GM23338 (cell line): ENCODE data around the gene ZSCAN5B. TPM values are rescaled to one million over a fixed set of nuclear protein-coding genes. Genes with fewer than 3 reads are reported as not detected.

Experiments
- ATAC-seq: fragments of 200-7000 bp; cut with Tn5 transposase; 3 replicates; pipeline ENCODE4 v1.9.1; 2020
- DNase-seq: peaks from one replicate; pipeline ENCODE4 v3.0.0-alpha.2; 2015; ENCODE audit warnings: low spot score
- H2AFZ ChIP-seq: fragments of 200-600 bp; sonication (generic); 2 replicates; pipeline ENCODE4 v1.8.0; 2016; ENCODE audit warnings: antibody characterized with exemption, mild to moderate bottlenecking, moderate library complexity
- H3F3A ChIP-seq: fragments of 200-600 bp; sonication (generic); replicated peaks from 2 replicates; pipeline ENCODE4 v1.8.0; 2017; ENCODE audit warnings: antibody characterized with exemption, mixed run types, low read depth
- H3K27ac ChIP-seq: fragments of 200-600 bp; sonication (generic); 2 replicates; pipeline ENCODE4 v1.6.1; 2016; ENCODE audit warnings: low read depth
- H3K27me3 ChIP-seq: fragments of 200-600 bp; sonication (generic); 2 replicates; pipeline ENCODE4 v1.8.0; 2016; ENCODE audit warnings: mild to moderate bottlenecking, mixed run types, moderate library complexity; ENCODE audit not compliant: insufficient read depth
- H3K36me3 ChIP-seq: fragments of 200-600 bp; sonication (generic); 2 replicates; pipeline ENCODE4 v1.8.0; 2016; ENCODE audit warnings: mild to moderate bottlenecking; ENCODE audit not compliant: insufficient read depth
- H3K4me1 ChIP-seq: fragments of 200-600 bp; sonication (generic); 2 replicates; pipeline ENCODE4 v1.8.0; 2016; ENCODE audit warnings: mild to moderate bottlenecking, moderate library complexity; ENCODE audit not compliant: insufficient read depth
- H3K4me2 ChIP-seq: fragments of 200-600 bp; sonication (generic); 2 replicates; pipeline ENCODE4 v1.7.1; 2017; ENCODE audit warnings: mixed run types
- H3K4me3 ChIP-seq: fragments of 200-600 bp; sonication (generic); 2 replicates; pipeline ENCODE4 v1.6.1; 2016; ENCODE audit warnings: mixed run types
- H3K79me2 ChIP-seq: fragments of 200-600 bp; sonication (generic); replicated peaks from 2 replicates; pipeline ENCODE4 v1.8.0; 2017; ENCODE audit warnings: mild to moderate bottlenecking; ENCODE audit not compliant: insufficient read depth
- H3K9me2 ChIP-seq: fragments of 200-600 bp; sonication (generic); 2 replicates; pipeline ENCODE4 v1.8.0; 2017; ENCODE audit not compliant: insufficient read depth
- H4K20me1 ChIP-seq: fragments of 200-600 bp; sonication (generic); replicated peaks from 2 replicates; pipeline ENCODE4 v1.8.0; 2017; ENCODE audit warnings: mild to moderate bottlenecking; ENCODE audit not compliant: insufficient read depth
- H3K27ac Mint-ChIP-seq: 2 replicates; pipeline ENCODE4 v1.8.0; 2020; ENCODE audit warnings: inconsistent platforms, mild to moderate bottlenecking, moderate library complexity, mixed read lengths
- H3K27me3 Mint-ChIP-seq: 3 replicates; pipeline ENCODE4 v1.8.0; 2022; ENCODE audit warnings: low read depth, mild to moderate bottlenecking, moderate library complexity, mixed read lengths, inconsistent platforms; ENCODE audit not compliant: insufficient read depth, poor library complexity
- H3K36me3 Mint-ChIP-seq: 3 replicates; pipeline ENCODE4 v1.8.0; 2021; ENCODE audit warnings: low read depth, mild to moderate bottlenecking, inconsistent platforms, moderate library complexity, mixed read lengths
- H3K4me1 Mint-ChIP-seq: 3 replicates; pipeline ENCODE4 v1.8.0; 2020; ENCODE audit warnings: mild to moderate bottlenecking, inconsistent platforms, mixed read lengths
- H3K4me3 Mint-ChIP-seq: 3 replicates; pipeline ENCODE4 v1.8.0; 2021; ENCODE audit warnings: moderate library complexity, mild to moderate bottlenecking, inconsistent platforms, mixed read lengths
- H3K9me3 Mint-ChIP-seq: 3 replicates; pipeline ENCODE4 v1.8.0; 2020; ENCODE audit warnings: moderate library complexity, mild to moderate bottlenecking, inconsistent platforms, mixed read lengths
- CREB1 ChIP-seq: fragments of 250-450 bp; sonication (Bioruptor Pico); IDR thresholded peaks from 2 replicates; pipeline ENCODE4 v1.5.0; 2020; ENCODE audit warnings: low read depth, mild to moderate bottlenecking, moderate library complexity
- EZH2phosphoT487 ChIP-seq: fragments of 200-600 bp; sonication (generic); IDR thresholded peaks from one replicate; pipeline ENCODE4 v1.8.1; 2018; ENCODE audit warnings: antibody characterized with exemption; ENCODE audit not compliant: unreplicated experiment
- NANOG ChIP-seq: IDR thresholded peaks from 2 replicates; pipeline ENCODE4 v1.6.1; 2016; ENCODE audit warnings: antibody characterized with exemption, borderline replicate concordance
- POLR2AphosphoS5 ChIP-seq: IDR thresholded peaks from 2 replicates; pipeline ENCODE4 v1.6.1; 2016; ENCODE audit warnings: antibody characterized with exemption, low read depth
- REST ChIP-seq: IDR thresholded peaks from one replicate; pipeline ENCODE4 v1.6.1; 2018; ENCODE audit warnings: antibody characterized with exemption; ENCODE audit not compliant: unreplicated experiment
- ZNF114 ChIP-seq: fragments of 250-450 bp; sonication (Bioruptor Pico); IDR thresholded peaks from 2 replicates; pipeline ENCODE4 v1.5.0; 2020; ENCODE audit warnings: mild to moderate bottlenecking, moderate library complexity
- ZNF331 ChIP-seq: fragments of 250-450 bp; sonication (Bioruptor Pico); IDR thresholded peaks from 2 replicates; pipeline ENCODE4 v1.5.0; 2020; ENCODE audit warnings: low read depth, mild to moderate bottlenecking, moderate library complexity
- polyA plus RNA-seq: library from polyadenylated mRNA; unstranded; fragments of >200 nt; fragmentation: Nextera tagmentation; extraction: Ambion mirVana; gene quantifications from 2 replicates; pipeline ENCODE4 v1.2.1, GENCODE V29; 2016
- total RNA-seq: library from RNA; depleted of rRNA; stranded (reverse); fragments of >200 nt; shearing (Covaris generic); gene quantifications from 2 replicates; pipeline ENCODE4 v1.2.3, GENCODE V29; 2014
- TF ChIP-seq, protein P1 (sequence below): IDR thresholded peaks from 2 replicates; pipeline ENCODE4 v1.6.1; 2016; ENCODE audit warnings: antibody characterized with exemption
- TF ChIP-seq, protein P2 (sequence below): fragments of 250-450 bp; sonication (Bioruptor Pico); IDR thresholded peaks from 2 replicates; pipeline ENCODE4 v1.5.0; 2020; ENCODE audit warnings: mild to moderate bottlenecking, moderate library complexity

ZSCAN5B gene
- total and polyA plus RNA-seq, 2 experiments from 2014 or later, result 0.10 TPM; not detected in 1

- H3K27me3 ChIP-seq, result no peaks in the 10 kb centered on the region
- H3K9me2 ChIP-seq, result no peaks in the 10 kb centered on the region
- no peaks in the 10 kb centered on the region for H3K36me3 Mint-ChIP-seq
- peaks cover 38% of the 10 kb centered on the region for H3K4me1 Mint-ChIP-seq
- peaks cover 13% of the 10 kb centered on the region for H3K27me3 Mint-ChIP-seq
- H3K4me2 ChIP-seq, result peak within 1 kb of the TSS; percentile 92
- H3K4me3 Mint-ChIP-seq, result peak within 1 kb of the TSS; percentile 78
- H3K36me3 ChIP-seq, result no peaks in the 10 kb centered on the region; the same call in 1 of the 2 replicates
- peaks cover 7% of the 10 kb centered on the region; the same call in 1 of the 2 replicates for H4K20me1 ChIP-seq
- peaks cover 39% of the 10 kb centered on the region for H3K79me2 ChIP-seq
- peak within 1 kb of the TSS; percentile 79 for H3K27ac ChIP-seq
- peak within 1 kb of the TSS; percentile 97 for H3K27ac Mint-ChIP-seq
- peaks cover 12% of the 10 kb centered on the region for H3F3A ChIP-seq
- no peaks in the 10 kb centered on the region; the same call in 2 of the 3 replicates for H3K9me3 Mint-ChIP-seq
- DNase-seq, result peak; percentile 99
- ATAC-seq, result peak; percentile 92
- TF ChIP-seq CREB1 (CRISPR knock-in tag), result peak; percentile 92
- no peak for TF ChIP-seq EZH2phosphoT487
- TF ChIP-seq ZNF114 (CRISPR knock-in tag), result peak; percentile 74; the same call in 1 of the 2 replicates
- no peak for TF ChIP-seq REST
- TF ChIP-seq, protein P1, sequence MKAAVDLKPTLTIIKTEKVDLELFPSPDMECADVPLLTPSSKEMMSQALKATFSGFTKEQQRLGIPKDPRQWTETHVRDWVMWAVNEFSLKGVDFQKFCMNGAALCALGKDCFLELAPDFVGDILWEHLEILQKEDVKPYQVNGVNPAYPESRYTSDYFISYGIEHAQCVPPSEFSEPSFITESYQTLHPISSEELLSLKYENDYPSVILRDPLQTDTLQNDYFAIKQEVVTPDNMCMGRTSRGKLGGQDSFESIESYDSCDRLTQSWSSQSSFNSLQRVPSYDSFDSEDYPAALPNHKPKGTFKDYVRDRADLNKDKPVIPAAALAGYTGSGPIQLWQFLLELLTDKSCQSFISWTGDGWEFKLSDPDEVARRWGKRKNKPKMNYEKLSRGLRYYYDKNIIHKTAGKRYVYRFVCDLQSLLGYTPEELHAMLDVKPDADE, result peak; percentile 99
- TF ChIP-seq NANOG, result no peak
- TF ChIP-seq ZNF331, result no peak
- TF ChIP-seq, protein P2, sequence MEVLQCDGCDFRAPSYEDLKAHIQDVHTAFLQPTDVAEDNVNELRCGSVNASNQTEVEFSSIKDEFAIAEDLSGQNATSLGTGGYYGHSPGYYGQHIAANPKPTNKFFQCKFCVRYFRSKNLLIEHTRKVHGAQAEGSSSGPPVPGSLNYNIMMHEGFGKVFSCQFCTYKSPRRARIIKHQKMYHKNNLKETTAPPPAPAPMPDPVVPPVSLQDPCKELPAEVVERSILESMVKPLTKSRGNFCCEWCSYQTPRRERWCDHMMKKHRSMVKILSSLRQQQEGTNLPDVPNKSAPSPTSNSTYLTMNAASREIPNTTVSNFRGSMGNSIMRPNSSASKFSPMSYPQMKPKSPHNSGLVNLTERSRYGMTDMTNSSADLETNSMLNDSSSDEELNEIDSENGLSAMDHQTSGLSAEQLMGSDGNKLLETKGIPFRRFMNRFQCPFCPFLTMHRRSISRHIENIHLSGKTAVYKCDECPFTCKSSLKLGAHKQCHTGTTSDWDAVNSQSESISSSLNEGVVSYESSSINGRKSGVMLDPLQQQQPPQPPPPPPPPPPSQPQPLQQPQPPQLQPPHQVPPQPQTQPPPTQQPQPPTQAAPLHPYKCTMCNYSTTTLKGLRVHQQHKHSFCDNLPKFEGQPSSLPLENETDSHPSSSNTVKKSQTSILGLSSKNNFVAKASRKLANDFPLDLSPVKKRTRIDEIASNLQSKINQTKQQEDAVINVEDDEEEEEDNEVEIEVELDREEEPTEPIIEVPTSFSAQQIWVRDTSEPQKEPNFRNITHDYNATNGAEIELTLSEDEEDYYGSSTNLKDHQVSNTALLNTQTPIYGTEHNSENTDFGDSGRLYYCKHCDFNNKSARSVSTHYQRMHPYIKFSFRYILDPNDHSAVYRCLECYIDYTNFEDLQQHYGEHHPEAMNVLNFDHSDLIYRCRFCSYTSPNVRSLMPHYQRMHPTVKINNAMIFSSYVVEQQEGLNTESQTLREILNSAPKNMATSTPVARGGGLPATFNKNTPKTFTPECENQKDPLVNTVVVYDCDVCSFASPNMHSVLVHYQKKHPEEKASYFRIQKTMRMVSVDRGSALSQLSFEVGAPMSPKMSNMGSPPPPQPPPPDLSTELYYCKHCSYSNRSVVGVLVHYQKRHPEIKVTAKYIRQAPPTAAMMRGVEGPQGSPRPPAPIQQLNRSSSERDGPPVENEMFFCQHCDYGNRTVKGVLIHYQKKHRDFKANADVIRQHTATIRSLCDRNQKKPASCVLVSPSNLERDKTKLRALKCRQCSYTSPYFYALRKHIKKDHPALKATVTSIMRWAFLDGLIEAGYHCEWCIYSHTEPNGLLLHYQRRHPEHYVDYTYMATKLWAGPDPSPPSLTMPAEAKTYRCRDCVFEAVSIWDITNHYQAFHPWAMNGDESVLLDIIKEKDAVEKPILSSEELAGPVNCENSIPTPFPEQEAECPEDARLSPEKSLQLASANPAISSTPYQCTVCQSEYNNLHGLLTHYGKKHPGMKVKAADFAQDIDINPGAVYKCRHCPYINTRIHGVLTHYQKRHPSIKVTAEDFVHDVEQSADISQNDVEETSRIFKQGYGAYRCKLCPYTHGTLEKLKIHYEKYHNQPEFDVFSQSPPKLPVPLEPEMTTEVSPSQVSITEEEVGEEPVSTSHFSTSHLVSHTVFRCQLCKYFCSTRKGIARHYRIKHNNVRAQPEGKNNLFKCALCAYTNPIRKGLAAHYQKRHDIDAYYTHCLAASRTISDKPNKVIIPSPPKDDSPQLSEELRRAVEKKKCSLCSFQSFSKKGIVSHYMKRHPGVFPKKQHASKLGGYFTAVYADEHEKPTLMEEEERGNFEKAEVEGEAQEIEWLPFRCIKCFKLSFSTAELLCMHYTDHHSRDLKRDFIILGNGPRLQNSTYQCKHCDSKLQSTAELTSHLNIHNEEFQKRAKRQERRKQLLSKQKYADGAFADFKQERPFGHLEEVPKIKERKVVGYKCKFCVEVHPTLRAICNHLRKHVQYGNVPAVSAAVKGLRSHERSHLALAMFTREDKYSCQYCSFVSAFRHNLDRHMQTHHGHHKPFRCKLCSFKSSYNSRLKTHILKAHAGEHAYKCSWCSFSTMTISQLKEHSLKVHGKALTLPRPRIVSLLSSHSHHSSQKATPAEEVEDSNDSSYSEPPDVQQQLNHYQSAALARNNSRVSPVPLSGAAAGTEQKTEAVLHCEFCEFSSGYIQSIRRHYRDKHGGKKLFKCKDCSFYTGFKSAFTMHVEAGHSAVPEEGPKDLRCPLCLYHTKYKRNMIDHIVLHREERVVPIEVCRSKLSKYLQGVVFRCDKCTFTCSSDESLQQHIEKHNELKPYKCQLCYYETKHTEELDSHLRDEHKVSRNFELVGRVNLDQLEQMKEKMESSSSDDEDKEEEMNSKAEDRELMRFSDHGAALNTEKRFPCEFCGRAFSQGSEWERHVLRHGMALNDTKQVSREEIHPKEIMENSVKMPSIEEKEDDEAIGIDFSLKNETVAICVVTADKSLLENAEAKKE (CRISPR knock-in tag), result no peak
- TF ChIP-seq POLR2AphosphoS5, result peak; percentile 55
- H3K4me1 ChIP-seq, result peaks cover 29% of the 10 kb centered on the region
- H2AFZ ChIP-seq, result peak within 1 kb of the TSS; percentile 69
- H3K4me3 ChIP-seq, result peak within 1 kb of the TSS; percentile 80
Observed at GRCh38 chr19:56140583-56141416, 56.8 kb downstream of the ZSCAN5B start, which contains the start of gene ZNF444. TSS of gene ZNF444 (plus strand) at chr19:56141287. CDS start at chr19:56146912, 5,625 bp downstream.
